ENCODE data around the gene CTNNA1.

DNA sequence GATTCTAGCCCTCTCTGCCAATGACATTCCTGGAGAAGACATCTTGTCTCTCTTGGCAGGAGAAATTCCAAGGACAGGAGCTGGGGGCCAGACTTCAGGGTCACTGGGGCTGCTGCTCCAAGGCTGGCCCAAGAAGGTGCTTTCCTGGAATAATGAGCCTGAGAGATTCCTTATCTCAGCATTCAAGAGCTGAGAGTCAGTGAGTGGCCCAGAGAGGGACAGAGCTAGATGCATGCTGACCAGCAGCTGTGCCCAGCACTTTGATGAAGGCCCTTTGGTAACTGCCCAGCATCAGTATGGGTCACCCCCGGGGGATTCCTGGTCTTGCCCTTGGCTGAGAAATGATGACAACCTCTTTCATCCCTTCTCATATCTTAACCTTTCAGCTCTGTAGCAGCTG is 47.7 kb upstream of the CTNNA1 start:
- TF ChIP-seq, protein P1, sequence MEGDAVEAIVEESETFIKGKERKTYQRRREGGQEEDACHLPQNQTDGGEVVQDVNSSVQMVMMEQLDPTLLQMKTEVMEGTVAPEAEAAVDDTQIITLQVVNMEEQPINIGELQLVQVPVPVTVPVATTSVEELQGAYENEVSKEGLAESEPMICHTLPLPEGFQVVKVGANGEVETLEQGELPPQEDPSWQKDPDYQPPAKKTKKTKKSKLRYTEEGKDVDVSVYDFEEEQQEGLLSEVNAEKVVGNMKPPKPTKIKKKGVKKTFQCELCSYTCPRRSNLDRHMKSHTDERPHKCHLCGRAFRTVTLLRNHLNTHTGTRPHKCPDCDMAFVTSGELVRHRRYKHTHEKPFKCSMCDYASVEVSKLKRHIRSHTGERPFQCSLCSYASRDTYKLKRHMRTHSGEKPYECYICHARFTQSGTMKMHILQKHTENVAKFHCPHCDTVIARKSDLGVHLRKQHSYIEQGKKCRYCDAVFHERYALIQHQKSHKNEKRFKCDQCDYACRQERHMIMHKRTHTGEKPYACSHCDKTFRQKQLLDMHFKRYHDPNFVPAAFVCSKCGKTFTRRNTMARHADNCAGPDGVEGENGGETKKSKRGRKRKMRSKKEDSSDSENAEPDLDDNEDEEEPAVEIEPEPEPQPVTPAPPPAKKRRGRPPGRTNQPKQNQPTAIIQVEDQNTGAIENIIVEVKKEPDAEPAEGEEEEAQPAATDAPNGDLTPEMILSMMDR (conservative IDR thresholded peaks at IDR 0.05; ENCODE audit: low read depth, low read length) = no peak
- no peak for TF ChIP-seq EZH2 (IDR thresholded peaks at IDR 0.05; ENCODE audit: low read length, unreplicated experiment)
- no peak for TF ChIP-seq EZH2phosphoT487 (IDR thresholded peaks at IDR 0.05; ENCODE audit: borderline replicate concordance, low read length)

Data from PC-3 (cell line).